ENCODE results near the gene TMEM229B.

DNA sequence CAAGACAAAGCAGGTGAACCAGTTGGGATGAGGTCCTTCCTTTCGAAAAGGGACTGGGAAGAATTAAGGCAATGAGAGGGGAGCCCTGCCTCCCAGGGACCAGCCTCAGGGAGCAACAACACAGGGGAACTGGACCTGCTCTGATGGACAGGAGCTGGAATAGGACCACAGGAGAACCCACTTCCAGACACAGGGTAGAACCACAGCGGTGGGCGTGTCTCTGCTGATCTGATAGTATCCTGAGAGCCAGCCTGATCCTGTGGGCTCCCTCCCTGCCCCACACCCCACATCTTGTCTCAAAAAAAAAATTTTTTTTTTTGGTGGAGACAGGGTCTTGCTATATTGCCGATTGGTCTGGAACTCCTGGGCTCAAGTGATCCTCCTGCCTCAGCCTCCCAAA is 62.9 kb downstream of the TMEM229B start:
- TF ChIP-seq ZBTB7A (IDR thresholded peaks at IDR 0.05; ENCODE audit: low read depth): no peak
- no peak for TF ChIP-seq EGR1 (IDR thresholded peaks at IDR 0.05)
- TF ChIP-seq EP300 (IDR thresholded peaks at IDR 0.05; ENCODE audit: borderline replicate concordance): no peak
- no peak for TF ChIP-seq CEBPB (IDR thresholded peaks at IDR 0.05)
- TF ChIP-seq YY1 (IDR thresholded peaks at IDR 0.05; ENCODE audit: low read depth): no peak
- no peak for TF ChIP-seq RAD21 (IDR thresholded peaks at IDR 0.05; ENCODE audit: low read depth)
- TF ChIP-seq, protein P1, sequence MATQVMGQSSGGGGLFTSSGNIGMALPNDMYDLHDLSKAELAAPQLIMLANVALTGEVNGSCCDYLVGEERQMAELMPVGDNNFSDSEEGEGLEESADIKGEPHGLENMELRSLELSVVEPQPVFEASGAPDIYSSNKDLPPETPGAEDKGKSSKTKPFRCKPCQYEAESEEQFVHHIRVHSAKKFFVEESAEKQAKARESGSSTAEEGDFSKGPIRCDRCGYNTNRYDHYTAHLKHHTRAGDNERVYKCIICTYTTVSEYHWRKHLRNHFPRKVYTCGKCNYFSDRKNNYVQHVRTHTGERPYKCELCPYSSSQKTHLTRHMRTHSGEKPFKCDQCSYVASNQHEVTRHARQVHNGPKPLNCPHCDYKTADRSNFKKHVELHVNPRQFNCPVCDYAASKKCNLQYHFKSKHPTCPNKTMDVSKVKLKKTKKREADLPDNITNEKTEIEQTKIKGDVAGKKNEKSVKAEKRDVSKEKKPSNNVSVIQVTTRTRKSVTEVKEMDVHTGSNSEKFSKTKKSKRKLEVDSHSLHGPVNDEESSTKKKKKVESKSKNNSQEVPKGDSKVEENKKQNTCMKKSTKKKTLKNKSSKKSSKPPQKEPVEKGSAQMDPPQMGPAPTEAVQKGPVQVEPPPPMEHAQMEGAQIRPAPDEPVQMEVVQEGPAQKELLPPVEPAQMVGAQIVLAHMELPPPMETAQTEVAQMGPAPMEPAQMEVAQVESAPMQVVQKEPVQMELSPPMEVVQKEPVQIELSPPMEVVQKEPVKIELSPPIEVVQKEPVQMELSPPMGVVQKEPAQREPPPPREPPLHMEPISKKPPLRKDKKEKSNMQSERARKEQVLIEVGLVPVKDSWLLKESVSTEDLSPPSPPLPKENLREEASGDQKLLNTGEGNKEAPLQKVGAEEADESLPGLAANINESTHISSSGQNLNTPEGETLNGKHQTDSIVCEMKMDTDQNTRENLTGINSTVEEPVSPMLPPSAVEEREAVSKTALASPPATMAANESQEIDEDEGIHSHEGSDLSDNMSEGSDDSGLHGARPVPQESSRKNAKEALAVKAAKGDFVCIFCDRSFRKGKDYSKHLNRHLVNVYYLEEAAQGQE (IDR thresholded peaks at IDR 0.05; ENCODE audit: low read depth): no peak
- TF ChIP-seq FOXM1 (IDR thresholded peaks at IDR 0.05; ENCODE audit: borderline replicate concordance, low read depth): no peak
